BLaER1 treated with 17β-estradiol and CSF1 and Interleukin-3, amounts not matched to agents 10 nM and 100 nM (cell line): ENCODE data around the gene FAM50A.

ENCODE experiments used
- H3K27ac ChIP-seq, 11 experiments: shearing (Covaris generic); formaldehyde crosslinking; 2 replicates each; pipeline ENCODE4 v1.8.1; 2022
- H3K27me3 ChIP-seq, 11 experiments: shearing (Covaris generic); formaldehyde crosslinking; 2 replicates each; pipeline ENCODE4 v1.8.1; 2022
- H3K36me3 ChIP-seq, 11 experiments: shearing (Covaris generic); formaldehyde crosslinking; 2 replicates each; pipeline ENCODE4 v1.8.1; 2022
- H3K4me1 ChIP-seq, 10 experiments: shearing (Covaris generic); formaldehyde crosslinking; 2 replicates each; pipeline ENCODE4 v1.8.1; 2022
- H3K4me2 ChIP-seq, 11 experiments: shearing (Covaris generic); formaldehyde crosslinking; 2 replicates each; pipeline ENCODE4 v1.8.1; 2022
- H3K4me3 ChIP-seq, 10 experiments: shearing (Covaris generic); formaldehyde crosslinking; 2 replicates each; pipeline ENCODE4 v1.8.1; 2022
- H3K9ac ChIP-seq, 11 experiments: shearing (Covaris generic); formaldehyde crosslinking; 2 replicates each; pipeline ENCODE4 v1.8.1; 2022
- H3K9me3 ChIP-seq, 11 experiments: shearing (Covaris generic); formaldehyde crosslinking; replicated peaks in 1 of 11; 2 replicates each; pipeline ENCODE4 v1.8.1; 2022
- H4K20me1 ChIP-seq, 11 experiments: shearing (Covaris generic); formaldehyde crosslinking; 2 replicates each; pipeline ENCODE4 v1.8.1; 2022
- Cebpa-rat ChIP-seq, 11 experiments: shearing (Covaris generic); IDR thresholded peaks; 2 replicates each; pipeline ENCODE4 v1.8.1; 2022

FAM50A gene

GRCh38 chrX:154470914-154471568 is 27.1 kb downstream of the FAM50A start:
- H3K9me3 ChIP-seq: peaks cover 0 to 31% (median 18%) of the 10 kb centered on the region in 11 experiments; a peak in 10 of 22 replicates
- TF ChIP-seq Cebpa-rat (IDR thresholded peaks at IDR 0.05): no peak
- no peak overlapping the region for H3K27ac ChIP-seq
- peaks cover 0 to 77% (median 34%) of the 10 kb centered on the region in 11 experiments; a peak in 14 of 22 replicates for H4K20me1 ChIP-seq
- H3K27me3 ChIP-seq: peaks cover 0 to 34% (median 16%) of the 10 kb centered on the region in 11 experiments; a peak in 15 of 22 replicates
- H3K36me3 ChIP-seq: peaks cover 14 to 84% (median 62%) of the 10 kb centered on the region in 11 experiments
- no peak overlapping the region for H3K4me2 ChIP-seq
- no peak overlapping the region; a peak in 1 of 22 replicates for H3K9ac ChIP-seq
- 0 out of 20 replicates have a peak, but pooled peaks cover 0 to 3% (median 0%) of the 10 kb centered on the region in 10 experiments for H3K4me1 ChIP-seq
- H3K4me3 ChIP-seq: no peak overlapping the region

- Histone ChIP-seq H3K36me3 (peaks cover 8 to 73% (median 52%) of the 10 kb centered on the region in 11 experiments; a peak in 21 of 22 replicates), H3K9ac (no peak overlapping the region), H3K27me3 (peaks cover 0 to 44% (median 25%) of the 10 kb centered on the region in 11 experiments; a peak in 20 of 22 replicates), H3K27ac (no peak overlapping the region), H4K20me1 (peaks cover 0 to 75% (median 27%) of the 10 kb centered on the region in 11 experiments; a peak in 16 of 22 replicates), H3K4me1 (peaks cover 0 to 6% (median 4%) of the 10 kb centered on the region in 10 experiments; a peak in 5 of 20 replicates), H3K4me2 (no peak overlapping the region), H3K4me3 (no peak overlapping the region), H3K9me3 (peaks cover 0 to 23% (median 18%) of the 10 kb centered on the region in 11 experiments; a peak in 10 of 22 replicates)
- no peak for TF ChIP-seq Cebpa-rat (IDR thresholded peaks at IDR 0.05)
These were observed 28.1 kb downstream of the FAM50A start for GRCh38 chrX:154471839-154472684.

- peaks cover 0 to 52% (median 32%) of the 10 kb centered on the region in 11 experiments; a peak in 21 of 22 replicates for H3K27me3 ChIP-seq
- peaks cover 4 to 14% (median 9%) of the 10 kb centered on the region in 10 experiments; a peak in 17 of 20 replicates for H3K4me1 ChIP-seq
- peaks cover 8 to 67% (median 45%) of the 10 kb centered on the region in 11 experiments; a peak in 21 of 22 replicates for H3K36me3 ChIP-seq
- H3K27ac ChIP-seq: no peak overlapping the region
- no peak overlapping the region for H3K4me2 ChIP-seq
- no peak overlapping the region for H3K4me3 ChIP-seq
- peaks cover 0 to 20% (median 12%) of the 10 kb centered on the region in 11 experiments; a peak in 9 of 22 replicates for H3K9me3 ChIP-seq
- H3K9ac ChIP-seq: no peak overlapping the region
- H4K20me1 ChIP-seq: peaks cover 0 to 71% (median 30%) of the 10 kb centered on the region in 11 experiments; a peak in 16 of 22 replicates
- TF ChIP-seq Cebpa-rat (IDR thresholded peaks at IDR 0.05): no peak
These were observed 29.0 kb downstream of the FAM50A start for GRCh38 chrX:154472685-154473632.

- no peak overlapping the region for H3K4me2 ChIP-seq
- no peak overlapping the region for H3K9ac ChIP-seq
- H3K9me3 ChIP-seq: peaks cover 0 to 15% (median 6%) of the 10 kb centered on the region in 11 experiments; a peak in 7 of 22 replicates
These were observed 29.7 kb downstream of the FAM50A start for GRCh38 chrX:154473683-154474082.

GRCh38 chrX:154476821-154477220 is 32.9 kb downstream of the FAM50A start:
- H3K27ac ChIP-seq: no peak overlapping the region
- peaks cover 0 to 40% (median 14%) of the 10 kb centered on the region in 11 experiments; a peak in 14 of 22 replicates for H4K20me1 ChIP-seq
- peaks cover 15 to 34% (median 21%) of the 10 kb centered on the region in 10 experiments; a peak in 19 of 20 replicates for H3K4me1 ChIP-seq
- no peak overlapping the region for H3K4me3 ChIP-seq
- TF ChIP-seq Cebpa-rat (IDR thresholded peaks at IDR 0.05): no peak
- H3K9ac ChIP-seq: no peak overlapping the region
- H3K9me3 ChIP-seq: peaks cover 0 to 8% (median 0%) of the 10 kb centered on the region in 11 experiments; a peak in 2 of 22 replicates
- peaks cover 0 to 28% (median 8%) of the 10 kb centered on the region in 11 experiments; a peak in 11 of 22 replicates for H3K36me3 ChIP-seq
- peak overlapping the region in 2 of 11 experiments; percentile 6 to 34; a peak in 1 of 22 replicates for H3K4me2 ChIP-seq
- H3K27me3 ChIP-seq: peaks cover 17 to 71% (median 49%) of the 10 kb centered on the region in 11 experiments

More at GRCh38 chrX:154473683-154474082, 29.7 kb downstream of the FAM50A start:
- H3K4me1 ChIP-seq: peaks cover 6 to 17% (median 11%) of the 10 kb centered on the region in 10 experiments; a peak in 17 of 20 replicates
- H3K27me3 ChIP-seq: peaks cover 0 to 55% (median 35%) of the 10 kb centered on the region in 11 experiments; a peak in 21 of 22 replicates
- no peak for TF ChIP-seq Cebpa-rat (IDR thresholded peaks at IDR 0.05)
- no peak overlapping the region for H3K27ac ChIP-seq
- H3K36me3 ChIP-seq: peaks cover 6 to 60% (median 38%) of the 10 kb centered on the region in 11 experiments; a peak in 20 of 22 replicates
- H3K4me3 ChIP-seq: no peak overlapping the region
- peaks cover 0 to 63% (median 26%) of the 10 kb centered on the region in 11 experiments; a peak in 16 of 22 replicates for H4K20me1 ChIP-seq

- H3K27me3 ChIP-seq: peaks cover 29 to 73% (median 59%) of the 10 kb centered on the region in 11 experiments
- TF ChIP-seq Cebpa-rat (IDR thresholded peaks at IDR 0.05): no peak
- peaks cover 0 to 8% (median 0%) of the 10 kb centered on the region in 11 experiments; a peak in 2 of 22 replicates for H3K9me3 ChIP-seq
- H3K36me3 ChIP-seq: peaks cover 0 to 17% (median 6%) of the 10 kb centered on the region in 11 experiments; a peak in 5 of 22 replicates
- peak overlapping the region; percentile 45 to 73 (median 62) for H3K4me3 ChIP-seq
- H3K4me1 ChIP-seq: peaks cover 21 to 45% (median 29%) of the 10 kb centered on the region in 10 experiments
- H4K20me1 ChIP-seq: peaks cover 0 to 29% (median 15%) of the 10 kb centered on the region in 11 experiments; a peak in 14 of 22 replicates
- peak overlapping the region; percentile 60 to 81 (median 77); a peak in 21 of 22 replicates for H3K9ac ChIP-seq
- H3K4me2 ChIP-seq: peak overlapping the region; percentile 49 to 91 (median 78)
- H3K27ac ChIP-seq: peak overlapping the region in 10 of 11 experiments; percentile 40 to 89 (median 83); a peak in 15 of 22 replicates
These were observed 34.0 kb downstream of the FAM50A start for GRCh38 chrX:154477891-154478477.
